H1 (cell line): ENCODE data around the gene BCAR1. TPM values are rescaled to one million over a fixed set of nuclear protein-coding genes. Genes with fewer than 3 reads are reported as not detected.
A peak's percentile ranks its signal among the peaks of the same experiment; 100 is the strongest.

Source experiments
- CTCF ChIA-PET: fragments of 300-600 bp; sonication (Branson Sonifier 250); formaldehyde crosslinking; loops from one replicate; lab custom pipeline; 2021; ENCODE audit not compliant: partially characterized antibody; lab: Charles Lee
- POLR2A ChIA-PET: fragments of 300-600 bp; sonication (Branson Sonifier 250); formaldehyde crosslinking; loops from one replicate; lab custom pipeline; 2021; ENCODE audit warnings: inconsistent platforms; ENCODE audit not compliant: partially characterized antibody; lab: Charles Lee
- DNase-seq, 2 experiments: peaks; one replicate each; pipeline versions ENCODE4 v3.0.0 to v3.0.0-alpha.2; 2010 to 2022; ENCODE audit warnings: low spot score in 2 of 2, low read depth in 1 of 2, mixed read lengths in 1 of 2
- FAIRE-seq: peaks from 2 replicates; lab custom pipeline; 2011; peaks lifted over from hg19 to GRCh38; lab: Jason Lieb, UNC
- H2AFZ ChIP-seq: 2 replicates; pipeline ENCODE4 v1.8.1; 2012; ENCODE audit warnings: low read length, inconsistent platforms
- H2AK5ac ChIP-seq: 2 replicates; pipeline ENCODE4 v1.6.1; 2013; ENCODE audit warnings: low read depth, low read length
- H2BK120ac ChIP-seq: replicated peaks from 2 replicates; pipeline ENCODE3; 2013; ENCODE audit warnings: low read depth, low read length, inconsistent platforms
- H2BK12ac ChIP-seq: 2 replicates; pipeline ENCODE4 v1.6.1; 2013; ENCODE audit warnings: low read depth, low read length
- H2BK15ac ChIP-seq: 2 replicates; pipeline ENCODE4 v1.6.1; 2013; ENCODE audit warnings: low read length
- H2BK20ac ChIP-seq: 2 replicates; pipeline ENCODE4 v1.6.1; 2013; ENCODE audit warnings: low read length
- H2BK5ac ChIP-seq: 2 replicates; pipeline ENCODE4 v1.6.1; 2013; ENCODE audit warnings: low read depth, low read length
- H3K14ac ChIP-seq: 2 replicates; pipeline ENCODE4 v1.6.1; 2013; ENCODE audit warnings: inconsistent platforms; ENCODE audit not compliant: insufficient read length
- H3K18ac ChIP-seq: 2 replicates; pipeline ENCODE4 v1.6.1; 2013; ENCODE audit warnings: low read length; ENCODE audit errors: extremely low read depth
- H3K23ac ChIP-seq: 2 replicates; pipeline ENCODE4 v1.6.1; 2013; ENCODE audit warnings: inconsistent platforms; ENCODE audit not compliant: insufficient read length
- H3K23me2 ChIP-seq: 2 replicates; pipeline ENCODE4 v1.6.1; 2013; ENCODE audit warnings: low read depth, low read length
- H3K27ac ChIP-seq: 2 replicates; pipeline ENCODE4 v1.6.1; 2011; ENCODE audit warnings: low read depth, low read length, inconsistent platforms
- H3K27me3 ChIP-seq, 4 experiments: replicated peaks in 1 of 4; 1 replicate in 1 of 4; 2 replicates in 3 of 4; pipeline versions ENCODE4 v1.6.1 to v1.8.1; 2011 to 2013; ENCODE audit warnings: low read length in 3 of 4, mild to moderate bottlenecking in 3 of 4, inconsistent platforms in 2 of 4, mixed read lengths in 2 of 4, moderate library complexity in 1 of 4; ENCODE audit not compliant: control insufficient read depth in 3 of 4, insufficient read depth in 3 of 4; ENCODE audit errors: extremely low read depth in 1 of 4
- H3K36me3 ChIP-seq, 4 experiments: 2 replicates each; pipeline versions ENCODE4 v1.6.1 to v1.8.1; 2011 to 2013; ENCODE audit warnings: mild to moderate bottlenecking in 4 of 4, low read length in 3 of 4, moderate library complexity in 2 of 4, control low read depth in 1 of 4, inconsistent platforms in 1 of 4; ENCODE audit not compliant: insufficient read depth in 4 of 4, control insufficient read depth in 2 of 4
- H3K4ac ChIP-seq: replicated peaks from 2 replicates; pipeline ENCODE3; 2013; ENCODE audit warnings: low read length, low read depth, mixed read lengths, inconsistent platforms; ENCODE audit not compliant: insufficient read length
- H3K4me1 ChIP-seq, 4 experiments: replicated peaks in 1 of 4; 1 replicate in 1 of 4; 2 replicates in 3 of 4; pipeline versions ENCODE4 v1.6.1 to v1.8.1; 2011 to 2013; ENCODE audit warnings: low read length in 3 of 4, inconsistent platforms in 2 of 4, mixed read lengths in 1 of 4; ENCODE audit not compliant: insufficient read depth in 4 of 4, control insufficient read depth in 3 of 4
- H3K4me2 ChIP-seq, 2 experiments: 2 replicates each; pipeline versions ENCODE4 v1.6.1 to v1.8.1; 2011 to 2013; ENCODE audit warnings: low read depth in 2 of 2, low read length in 2 of 2, control low read depth in 1 of 2, inconsistent platforms in 1 of 2, mild to moderate bottlenecking in 1 of 2; ENCODE audit not compliant: insufficient read depth in 1 of 2
- H3K4me3 ChIP-seq, 4 experiments: fragments of 200-600, 300-600 bp in 1 of 4; sonication (generic), shearing (Covaris generic), sonication (Bioruptor Twin) in 1 of 4; 2 replicates each; pipeline versions ENCODE4 v1.5.1 to v1.8.1; 2011 to 2016; ENCODE audit warnings: low read length in 4 of 4, low read depth in 3 of 4, control low read depth in 2 of 4, inconsistent platforms in 2 of 4, mild to moderate bottlenecking in 2 of 4, mixed read lengths in 1 of 4, moderate library complexity in 1 of 4; ENCODE audit not compliant: insufficient read depth in 2 of 4; ENCODE audit errors: extremely low read depth in 1 of 4
- H3K56ac ChIP-seq: replicated peaks from 2 replicates; pipeline ENCODE3; 2013; ENCODE audit warnings: low read depth, mild to moderate bottlenecking, mixed read lengths, low read length, inconsistent platforms; ENCODE audit not compliant: insufficient read length
- H3K79me1 ChIP-seq: 2 replicates; pipeline ENCODE4 v1.6.1; 2013; ENCODE audit warnings: low read depth, low read length, control low read depth
- H3K79me2 ChIP-seq, 2 experiments: 2 replicates each; pipeline versions ENCODE4 v1.6.1 to v1.8.1; 2012 to 2013; ENCODE audit warnings: low read length in 2 of 2, mild to moderate bottlenecking in 2 of 2, inconsistent platforms in 1 of 2; ENCODE audit not compliant: insufficient read depth in 2 of 2, control insufficient read depth in 1 of 2
- H3K9ac ChIP-seq, 4 experiments: replicated peaks in 1 of 4; 1 replicate in 1 of 4; 2 replicates in 3 of 4; pipeline versions ENCODE4 v1.6.1 to v1.8.1; 2011 to 2013; ENCODE audit warnings: low read depth in 3 of 4, low read length in 3 of 4, control low read depth in 2 of 4, mild to moderate bottlenecking in 2 of 4, moderate library complexity in 2 of 4, inconsistent platforms in 1 of 4; ENCODE audit errors: extremely low read depth in 1 of 4
- H3K9me3 ChIP-seq, 2 experiments: 2 replicates each; pipeline versions ENCODE4 v1.6.1 to v1.8.1; 2012 to 2013; ENCODE audit warnings: mild to moderate bottlenecking in 2 of 2, moderate library complexity in 2 of 2, control low read depth in 1 of 2, inconsistent platforms in 1 of 2, low read depth in 1 of 2, low read length in 1 of 2, mixed read lengths in 1 of 2; ENCODE audit not compliant: insufficient read depth in 2 of 2
- H4K20me1 ChIP-seq, 2 experiments: replicated peaks in 1 of 2; 2 replicates each; pipeline versions ENCODE3 to v1.8.1; 2011 to 2013; ENCODE audit warnings: inconsistent platforms in 2 of 2, low read length in 2 of 2, mild to moderate bottlenecking in 1 of 2; ENCODE audit not compliant: insufficient read depth in 2 of 2, control insufficient read depth in 1 of 2
- H4K5ac ChIP-seq: 2 replicates; pipeline ENCODE4 v1.6.1; 2013; ENCODE audit warnings: low read length, low read depth, mixed read lengths, inconsistent platforms; ENCODE audit not compliant: insufficient read length
- H4K8ac ChIP-seq: 2 replicates; pipeline ENCODE4 v1.8.0; 2013; ENCODE audit warnings: mild to moderate bottlenecking, moderate library complexity, low read length, inconsistent platforms; ENCODE audit not compliant: insufficient read depth; ENCODE audit errors: extremely low read depth
- H4K91ac ChIP-seq: replicated peaks from 2 replicates; pipeline ENCODE3; 2013; ENCODE audit warnings: low read length, mixed read lengths, inconsistent platforms; ENCODE audit not compliant: insufficient read length
- ATF3 ChIP-seq: IDR thresholded peaks from 2 replicates; pipeline ENCODE4 v1.6.1; 2011; ENCODE audit warnings: low read depth, mild to moderate bottlenecking, low read length; ENCODE audit not compliant: insufficient read depth
- MAX ChIP-seq: IDR thresholded peaks from 2 replicates; pipeline ENCODE4 v1.6.1; 2012; ENCODE audit warnings: inconsistent platforms
- RAD21 ChIP-seq, 2 experiments: IDR thresholded peaks in 1 of 2; conservative IDR thresholded peaks in 1 of 2; 2 replicates each; pipeline ENCODE4 v1.6.1; 2011; ENCODE audit warnings: low read depth in 2 of 2, low read length in 2 of 2, improper control_type of control experiment in 1 of 2, inconsistent platforms in 1 of 2, mild to moderate bottlenecking in 1 of 2, moderate library complexity in 1 of 2
- RNF2 ChIP-seq: fragments of 200-900, 300-1000 bp; sonication (generic); IDR thresholded peaks from 2 replicates; pipeline ENCODE4 v1.7.1; 2016; ENCODE audit warnings: borderline replicate concordance, low read depth, mild to moderate bottlenecking, antibody characterized with exemption, low read length; ENCODE audit not compliant: poor library complexity, severe bottlenecking; ENCODE audit errors: missing control alignments
- TBP ChIP-seq: IDR thresholded peaks from 2 replicates; pipeline ENCODE4 v1.6.1; 2011; ENCODE audit warnings: low read depth, low read length, improper control_type of control experiment
- USF2 ChIP-seq: IDR thresholded peaks from 2 replicates; pipeline ENCODE4 v1.6.1; 2011; ENCODE audit warnings: low read length, improper control_type of control experiment
- ZNF274 ChIP-seq: IDR thresholded peaks from 2 replicates; pipeline ENCODE4 v1.7.0; 2012; ENCODE audit warnings: low read length, borderline replicate concordance; ENCODE audit errors: extremely low read depth
- WGBS, 2 experiments: shearing (Covaris generic) in 1 of 2; methylation state at CpG; one replicate each; pipeline versions ENCODE4 v1.1.6 to v1.1.7; 2013 to 2015; ENCODE audit warnings: low lambda C conversion rate in 2 of 2, mixed read lengths in 2 of 2, inconsistent platforms in 1 of 2, low coverage in 1 of 2, missing lambda C conversion rate in 1 of 2; ENCODE audit not compliant: insufficient replicate concordance in 2 of 2, insufficient coverage in 1 of 2, insufficient read length in 1 of 2; ENCODE audit errors: extremely low coverage in 1 of 2, missing lambda C conversion rate in 1 of 2; 5-methylcytosine and 5-hydroxymethylcytosine counted together
- polyA plus RNA-seq, 7 experiments: library from polyadenylated mRNA; depleted of rRNA in 3 of 7; stranded (reverse) in 5 of 7; unstranded in 2 of 7; fragments of >200 nt in 5 of 7; fragments of 200-250 nt in 2 of 7; gene quantifications; 1 replicate in 5 of 7; 2 replicates in 1 of 7; 4 replicates in 1 of 7; pipeline versions ENCODE4 v1.2.1 to v1.2.3, GENCODE V29; 2011 to 2013; ENCODE audit warnings: missing spikeins in 2 of 7, mixed read lengths in 2 of 7
- total RNA-seq: library from RNA; stranded (reverse); fragmentation: NEBNext Ultra II Directional; extraction: Animal tissue kit (Norgen Biotek cat#: 25700); gene quantifications from 2 replicates; pipeline ENCODE4 v1.2.1, GENCODE V29; 2021

BCAR1 gene
- total and polyA plus RNA-seq, 2 of the 8 experiments (the other 6 are each of a cell fraction or from before 2014, with no cell fraction given): 59.8 to 105 TPM

- no peak overlapping the region for H2AK5ac ChIP-seq
- no peaks in the 10 kb centered on the region for H3K4me1 ChIP-seq
- no peaks in the 10 kb centered on the region for H3K27me3 ChIP-seq
- no peak overlapping the region for H4K91ac ChIP-seq
- no peak overlapping the region for H3K27ac ChIP-seq
- no peak overlapping the region for H2AFZ ChIP-seq
- H3K56ac ChIP-seq: no peak overlapping the region
- no peak overlapping the region for H4K5ac ChIP-seq
- no peak overlapping the region for H3K9ac ChIP-seq
- H3K79me2 ChIP-seq: no peaks in the 10 kb centered on the region
- no peaks in the 10 kb centered on the region for H3K36me3 ChIP-seq
- H3K14ac ChIP-seq: no peak overlapping the region
- no peaks in the 10 kb centered on the region for H3K23me2 ChIP-seq
- H3K4me2 ChIP-seq: no peak overlapping the region
- CTCF ChIA-PET: interaction anchor here (0.6 to 10.4 kb wide), 6 partner anchors 12 to 198 kb away, joined by 3 to 157 read pairs (median 4); partner anchors contain the start of gene CTRB1
- no peak overlapping the region for H2BK15ac ChIP-seq
- no peak overlapping the region for H2BK20ac ChIP-seq
- no peak for FAIRE-seq
- no peaks in the 10 kb centered on the region for H3K79me1 ChIP-seq
- no peak overlapping the region for H3K4me3 ChIP-seq
- H3K9me3 ChIP-seq: no peaks in the 10 kb centered on the region
- 82% methylated on average over 12 of the region's 13 CpGs; no CpG with 5 or more reads in 1 of the 2 experiments for WGBS, 2 experiments
- H2BK5ac ChIP-seq: no peak overlapping the region
- peak overlapping the region; percentile 28 for H4K8ac ChIP-seq
- H3K23ac ChIP-seq: no peak overlapping the region
- no peak overlapping the region for H2BK12ac ChIP-seq
- DNase-seq: no peak
- H4K20me1 ChIP-seq: no peaks in the 10 kb centered on the region
- no peak overlapping the region for H2BK120ac ChIP-seq
- POLR2A ChIA-PET: interaction anchor here (1.1 to 2.1 kb wide), 2 partner anchors 18 to 138 kb away, joined by 3 to 9 read pairs; no protein-coding TSS in a partner anchor
- no peak overlapping the region; the same call in 1 of the 2 replicates for H3K18ac ChIP-seq
- H3K4ac ChIP-seq: no peak overlapping the region
- TF ChIP-seq ZNF274 (no peak), USF2 (no peak), RNF2 (no peak), RAD21 (IDR thresholded peaks at IDR 0.05 in 1 of 2, conservative IDR thresholded peaks at IDR 0.05 in 1 of 2; ENCODE audit: low read depth in 2 of 2, low read length in 2 of 2) (peak in 1 of 2 experiments; percentile 36; a peak in 2 of 4 replicates), ATF3 (no peak), MAX (no peak), TBP (no peak)
These were observed 47.6 kb downstream of the BCAR1 start for GRCh38 chr16:75203667-75204409.
